ENCODE data around the gene VIPAS39.
A peak's percentile ranks its signal among the peaks of the same experiment; 100 is the strongest.

The VIPAS39 gene

GRCh38 chr14:77457522-77458248 lies at the start of gene VIPAS39, which contains the start of gene AHSA1:
Gene VIPAS39, minus strand, starts transcription at chr14:77457601. Its CDS starts 3,499 bp downstream, at chr14:77454102.
Gene AHSA1, plus strand, starts transcription at chr14:77458093. Its CDS starts 97 bp downstream, at chr14:77458190.
- peak; percentile 100 for DNase-seq

DNA sequence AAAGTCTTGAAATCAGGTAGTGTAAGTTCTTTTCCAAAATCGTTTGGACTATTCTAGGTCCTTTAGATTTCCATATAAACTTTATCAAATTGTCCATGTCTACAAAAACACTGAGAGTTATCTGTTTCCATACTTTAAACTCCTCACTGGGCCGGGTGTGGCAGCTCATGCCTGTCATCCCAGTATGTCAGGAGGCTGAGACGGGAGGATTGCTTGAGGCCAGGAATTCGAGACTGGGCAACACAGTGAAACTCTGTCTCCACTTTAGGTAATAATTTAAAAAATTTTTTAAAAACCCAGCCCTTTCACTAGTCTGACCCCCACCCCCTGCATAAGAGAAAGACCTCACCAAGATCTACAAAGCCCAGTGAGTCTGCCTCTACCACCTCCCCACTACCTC lies 47.6 kb upstream of the VIPAS39 start:
- no peak for DNase-seq

DNA sequence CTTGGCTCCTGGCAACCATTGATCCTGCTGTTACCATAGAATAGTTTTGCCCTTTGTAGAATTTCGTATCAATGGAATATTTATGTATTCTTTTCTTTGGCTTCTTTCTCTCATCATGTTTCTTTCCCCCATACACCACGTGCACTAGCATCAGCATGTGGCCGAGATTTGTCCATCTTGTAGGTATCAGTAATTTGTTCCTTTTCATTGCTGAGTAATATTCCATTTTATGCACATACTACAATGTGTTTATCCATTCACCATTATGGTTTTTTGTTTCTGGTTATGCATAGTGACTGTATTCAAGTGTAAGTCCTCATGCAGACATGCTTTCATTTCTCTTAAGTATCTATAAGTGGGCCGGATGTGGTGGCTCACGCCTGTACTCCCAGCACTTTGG lies 45.7 kb upstream of the VIPAS39 start:
- no peak for DNase-seq

GRCh38 chr14:77502109-77502782 lies 44.8 kb upstream of the VIPAS39 start:
- DNase-seq: no peak

DNA sequence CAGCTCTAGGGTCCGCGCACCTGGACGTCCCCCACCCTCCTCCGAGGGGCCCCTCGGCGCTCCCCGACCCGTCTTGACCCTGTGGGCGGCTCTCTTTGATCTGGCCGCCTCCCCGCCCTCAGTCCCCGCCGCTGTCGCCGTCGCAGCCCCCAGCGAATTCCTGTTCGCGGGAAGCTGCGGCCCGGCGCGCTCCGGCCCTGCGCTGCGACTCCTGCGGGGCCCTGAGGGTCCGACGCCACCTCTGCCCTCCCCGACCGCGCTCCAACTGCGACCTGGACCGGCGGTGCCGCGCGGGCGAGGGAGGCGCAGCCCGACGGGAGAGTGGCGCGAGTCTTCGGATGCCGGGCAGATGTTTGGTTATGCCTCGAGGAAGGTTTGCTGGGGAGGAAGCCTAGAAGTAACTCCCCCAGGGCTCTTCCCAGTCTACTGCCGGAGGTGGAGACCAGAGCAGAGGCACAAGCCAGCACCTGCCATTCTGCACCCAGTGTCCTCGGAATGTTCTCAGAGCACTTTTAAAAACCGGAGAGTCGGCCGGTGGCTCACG lies 41.7 kb upstream of the VIPAS39 start:
- no peak for DNase-seq

DNA sequence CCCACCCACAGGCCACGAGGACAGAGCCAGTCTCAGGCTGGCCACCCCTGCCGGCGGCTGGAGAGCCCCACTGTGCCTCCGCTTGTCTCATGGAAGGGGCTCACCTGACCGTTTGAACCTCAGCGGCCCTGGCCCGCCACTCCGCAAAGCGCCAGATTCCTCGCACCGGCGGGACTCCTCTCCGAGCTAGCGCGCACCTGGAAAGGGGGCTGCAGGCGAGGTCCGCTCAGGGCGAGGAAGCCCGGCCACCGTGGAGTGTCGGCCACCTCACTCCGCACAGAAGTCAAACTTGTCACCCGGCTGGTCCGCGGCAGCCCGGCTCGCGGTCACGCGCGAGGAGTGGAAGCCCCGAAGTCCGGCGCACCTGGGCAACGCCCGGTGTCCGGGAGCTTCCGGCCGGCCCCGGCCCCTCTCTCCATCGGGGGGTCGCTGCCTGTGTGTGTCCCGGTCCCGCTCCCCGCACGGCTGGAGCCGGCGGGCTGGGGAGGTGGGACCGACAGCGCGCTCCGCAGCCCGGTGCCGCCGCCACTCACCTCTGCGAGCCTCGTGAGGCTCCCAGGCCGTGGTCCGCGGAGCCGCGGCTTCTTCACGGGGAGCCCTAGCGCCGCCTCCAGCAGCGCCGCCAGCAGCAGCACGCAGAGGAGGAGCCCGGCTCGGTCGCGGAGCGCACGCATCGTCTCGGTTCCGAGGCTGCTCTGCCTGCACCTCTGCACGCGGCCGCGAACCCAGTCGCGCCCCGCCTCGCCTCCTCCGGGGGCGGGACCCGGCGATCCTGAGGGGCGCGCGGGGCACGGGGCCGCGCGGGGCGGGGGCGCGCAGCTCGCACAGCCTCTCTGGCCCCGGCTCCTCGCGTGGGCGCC lies 40.9 kb upstream of the VIPAS39 start, which contains the start of gene ISM2:
Gene ISM2 (minus strand): TSS at position 697 of the 860 bp plus-strand sequence. CDS start 23 bp downstream, at position 674.
- DNase-seq: peak; percentile 54

DNA sequence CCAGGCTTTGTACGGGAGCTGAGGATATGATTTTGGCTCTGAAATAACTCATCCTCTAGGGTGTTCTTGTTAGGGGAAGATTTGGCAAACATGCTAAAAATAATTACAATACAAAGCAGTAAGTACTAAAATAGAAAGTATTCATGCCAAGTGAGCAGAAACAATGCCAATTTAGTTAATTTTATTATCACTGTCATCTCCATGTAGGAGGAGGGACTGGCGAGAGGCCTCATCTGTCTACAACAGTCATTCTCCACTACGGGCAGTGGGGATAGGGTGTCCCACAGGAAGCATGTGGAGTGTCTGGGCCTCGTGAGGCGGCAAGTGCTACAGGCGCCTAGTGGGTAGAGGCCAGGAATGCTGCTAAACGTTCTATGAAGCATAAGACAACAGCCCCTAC lies 37.9 kb upstream of the VIPAS39 start:
- DNase-seq: no peak

DNA sequence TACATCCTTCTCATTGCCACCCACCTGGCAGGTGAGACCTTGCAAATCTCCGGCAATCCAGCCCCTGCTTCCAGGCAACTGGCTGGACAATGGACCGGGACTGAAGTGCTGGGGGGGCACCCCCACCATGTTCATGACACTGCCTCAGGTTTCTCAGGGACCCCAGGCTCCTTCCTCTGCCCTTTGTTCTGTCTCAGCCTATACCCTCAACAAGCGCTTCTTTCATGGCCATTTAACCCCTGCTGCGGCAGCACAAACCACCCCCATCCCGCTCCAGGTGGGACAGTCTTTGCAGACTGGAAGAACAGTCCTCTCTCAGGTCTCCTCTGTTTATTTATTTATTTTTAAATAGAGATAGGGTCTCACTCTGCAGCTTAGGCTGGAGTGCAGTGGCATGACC lies 33.7 kb upstream of the VIPAS39 start:
- no peak for DNase-seq

DNA sequence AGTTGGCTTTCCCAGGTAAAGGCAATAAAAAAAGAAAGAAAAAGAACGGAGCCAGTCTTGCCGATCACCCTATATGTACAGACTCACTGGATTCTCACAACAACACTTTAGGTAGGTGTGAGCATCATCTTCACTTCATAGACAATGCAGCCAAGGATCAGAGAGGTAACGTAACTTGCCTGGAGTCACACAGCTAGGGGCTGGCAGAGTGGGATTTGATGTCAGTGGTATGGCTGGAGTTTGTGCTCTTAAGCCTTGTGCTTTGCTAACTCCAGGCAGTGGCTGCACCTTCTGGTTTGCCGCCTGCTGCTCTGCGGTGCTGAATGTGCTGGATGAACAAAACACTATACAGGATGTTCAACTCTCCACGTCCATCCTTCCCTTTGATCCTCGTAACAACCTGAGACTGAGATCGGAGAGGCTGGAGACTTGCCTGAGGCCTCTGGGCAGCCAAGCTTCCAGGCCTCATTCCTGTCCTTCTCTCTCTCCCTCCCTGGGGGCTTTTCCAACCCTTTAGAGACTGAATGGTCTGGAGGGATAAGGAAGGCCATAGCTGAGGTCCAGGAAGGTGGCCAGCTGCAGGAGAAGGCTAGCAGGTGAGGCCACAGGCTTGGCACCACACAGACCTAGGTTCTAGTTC lies 33.1 kb upstream of the VIPAS39 start:
- DNase-seq: no peak

DNA sequence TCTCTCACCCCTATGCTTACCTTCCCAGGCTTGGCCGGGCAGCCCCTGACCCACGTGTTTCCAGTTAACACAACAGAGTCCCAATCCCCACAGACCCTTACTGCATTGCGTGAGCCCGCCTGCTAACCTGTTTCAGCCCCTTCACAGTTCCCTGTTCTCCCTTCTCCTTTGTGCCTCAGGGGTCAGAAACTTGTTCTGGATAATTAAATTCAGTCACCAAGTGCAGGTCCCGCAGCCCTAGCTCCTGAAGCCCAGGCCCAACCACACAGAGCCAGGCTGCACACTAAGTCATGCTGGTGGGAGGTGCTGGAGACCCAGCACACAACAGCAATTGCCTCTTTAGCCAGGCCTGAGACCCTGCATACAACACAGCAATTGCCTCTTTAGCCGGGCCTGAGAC lies 31.6 kb upstream of the VIPAS39 start:
- no peak for DNase-seq

GRCh38 chr14:77488558-77488957 lies 31.2 kb upstream of the VIPAS39 start:
- peak; percentile 54 for DNase-seq

DNA sequence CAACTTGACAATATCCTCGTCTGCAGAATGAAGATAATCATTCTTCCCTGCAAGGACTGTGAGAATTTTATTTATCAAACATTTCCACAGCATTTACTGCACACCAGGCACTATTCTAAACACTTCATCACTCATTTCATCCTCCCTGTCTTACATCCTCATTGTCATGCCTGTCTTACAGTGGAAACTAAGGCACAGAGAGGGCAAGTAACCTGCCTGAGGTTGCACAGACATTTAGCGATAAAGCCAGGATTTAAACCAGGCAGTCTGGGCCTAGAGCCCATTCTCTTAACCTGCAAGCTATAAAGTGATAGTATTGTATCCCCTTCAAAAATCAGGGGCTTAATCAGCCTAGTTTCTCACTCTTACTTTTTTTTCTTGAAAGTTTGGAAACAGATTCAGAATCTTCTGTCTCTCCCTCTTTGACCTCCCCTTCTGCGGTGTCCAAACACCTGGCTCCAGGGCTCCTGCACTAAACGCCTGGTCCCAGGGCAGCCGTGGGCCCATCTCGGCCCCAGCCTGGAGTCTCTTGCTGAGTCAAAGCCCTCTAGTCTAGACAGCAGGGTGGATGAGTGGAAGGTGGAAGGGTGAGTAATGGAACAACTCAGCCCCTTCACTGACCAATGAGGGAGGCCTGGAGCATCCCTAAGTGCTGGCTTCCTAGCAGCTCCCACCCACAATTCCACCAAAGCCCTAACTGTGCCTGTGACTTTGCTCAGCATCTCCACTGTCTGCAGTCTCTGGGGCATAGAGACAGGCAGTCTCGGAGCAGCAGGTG lies 28.7 kb upstream of the VIPAS39 start:
- no peak for DNase-seq

DNA sequence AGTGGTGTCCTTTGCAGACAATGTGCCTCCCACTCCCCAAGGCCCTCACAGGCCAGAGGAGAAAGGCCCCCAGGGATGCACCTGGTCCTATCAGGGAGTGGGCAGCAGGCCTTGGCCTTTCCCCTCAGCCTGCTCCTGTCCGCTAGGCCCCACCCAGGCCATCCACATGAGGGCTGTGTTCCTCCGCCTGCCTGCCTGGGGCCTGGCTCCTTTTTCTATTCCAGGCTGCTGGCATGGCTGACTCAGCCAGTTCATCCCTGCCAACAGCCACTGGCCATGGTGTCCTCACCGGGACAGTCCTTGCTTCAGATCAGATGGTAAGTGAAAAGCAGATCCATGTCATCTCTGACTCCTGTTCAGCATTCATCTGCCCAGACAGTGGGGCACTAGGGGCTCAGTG lies 27.9 kb upstream of the VIPAS39 start:
- no peak for DNase-seq

- DNase-seq: no peak
Observed at GRCh38 chr14:77482422-77482821, 25.0 kb upstream of the VIPAS39 start.

- no peak for DNase-seq
Observed at GRCh38 chr14:77478796-77479195, 21.4 kb upstream of the VIPAS39 start.

GRCh38 chr14:77478029-77478428 lies 20.6 kb upstream of the VIPAS39 start:
- DNase-seq: no peak

GRCh38 chr14:77475432-77476115 lies 18.2 kb upstream of the VIPAS39 start:
- DNase-seq: no peak

- no peak for DNase-seq
Observed at GRCh38 chr14:77474479-77475177, 17.2 kb upstream of the VIPAS39 start.

DNA sequence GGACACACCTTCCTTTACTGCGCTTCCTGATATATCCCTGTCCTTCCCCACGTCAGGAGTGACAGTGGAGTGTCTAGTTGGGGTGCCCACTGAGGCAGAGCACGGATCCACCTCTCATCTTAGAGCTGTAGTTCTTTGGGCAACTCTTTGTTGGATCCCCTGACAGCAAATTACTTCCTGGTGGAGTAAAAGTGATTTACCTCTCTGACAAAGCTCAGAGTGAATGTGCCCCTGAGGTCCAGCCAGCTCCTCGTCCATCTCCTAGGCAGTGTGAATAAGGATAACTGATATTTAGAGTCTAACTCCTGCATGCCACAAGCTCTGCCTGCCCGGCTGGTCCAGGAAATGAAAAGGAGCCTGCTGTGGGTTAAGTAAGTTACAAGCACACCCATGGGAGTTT lies 16.5 kb upstream of the VIPAS39 start:
- no peak for DNase-seq

- DNase-seq: no peak
Observed at GRCh38 chr14:77470224-77470870, 12.9 kb upstream of the VIPAS39 start.

Data from NCI-H1694 treated with DMSO at 0.1 percent for 48 hours (cell line).